HT1080 (cell line): Measurements from ENCODE around the gene TTC23L. TPM values are rescaled to one million over a fixed set of nuclear protein-coding genes. Genes with fewer than 3 reads are reported as not detected.
A peak's percentile ranks its signal among the peaks of the same experiment; 100 is the strongest.

Experiments
- DNase-seq: peaks from one replicate; pipeline ENCODE4 v3.0.0-alpha.2; 2015; ENCODE audit warnings: low read depth
- total RNA-seq: library from RNA; depleted of rRNA; stranded (reverse); fragments of >200 nt; shearing (Covaris generic); gene quantifications from 2 replicates; pipeline ENCODE4 v1.2.3, GENCODE V29; 2014

The TTC23L gene
- total RNA-seq, 1 experiment from 2014 or later: not detected

DNA sequence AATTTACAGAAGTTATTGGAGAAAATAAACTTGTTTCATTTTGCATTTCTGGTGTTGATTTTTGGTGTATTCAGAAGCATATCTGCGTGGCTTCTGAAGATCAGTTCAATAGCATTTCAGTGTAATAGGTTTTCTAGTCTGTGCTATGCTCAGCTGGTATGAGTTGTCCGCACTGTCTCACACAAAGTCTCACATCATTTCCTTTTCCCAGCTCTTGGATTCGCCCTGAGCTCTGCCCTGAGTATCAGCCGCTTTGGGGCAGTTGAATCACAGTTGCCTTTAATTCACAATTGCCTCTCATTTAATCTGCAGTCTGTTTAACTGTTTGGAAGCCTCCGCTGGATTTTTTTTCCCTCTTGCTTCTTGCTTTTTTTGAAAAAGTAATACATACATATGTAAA lies 6.4 kb upstream of the TTC23L start:
- DNase-seq: no peak

DNA sequence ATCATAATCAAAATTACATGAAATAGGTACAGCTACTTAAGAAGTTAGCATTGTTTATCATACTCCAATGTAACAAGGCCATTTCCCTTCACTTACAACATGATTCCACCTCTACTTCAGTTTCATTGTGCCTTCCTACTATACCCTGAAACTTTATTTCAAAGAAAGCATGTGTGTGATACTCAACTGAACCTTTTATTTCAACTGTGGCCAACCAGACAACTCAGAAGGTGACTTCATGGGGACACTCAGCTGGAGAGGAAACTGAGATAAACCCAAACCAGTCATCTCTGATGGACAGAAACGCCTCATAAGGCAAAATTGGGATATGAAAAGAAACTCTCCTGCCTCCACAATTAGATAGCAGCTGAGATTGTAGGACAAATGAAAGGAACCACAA lies 5.9 kb upstream of the TTC23L start:
- no peak for DNase-seq

DNA sequence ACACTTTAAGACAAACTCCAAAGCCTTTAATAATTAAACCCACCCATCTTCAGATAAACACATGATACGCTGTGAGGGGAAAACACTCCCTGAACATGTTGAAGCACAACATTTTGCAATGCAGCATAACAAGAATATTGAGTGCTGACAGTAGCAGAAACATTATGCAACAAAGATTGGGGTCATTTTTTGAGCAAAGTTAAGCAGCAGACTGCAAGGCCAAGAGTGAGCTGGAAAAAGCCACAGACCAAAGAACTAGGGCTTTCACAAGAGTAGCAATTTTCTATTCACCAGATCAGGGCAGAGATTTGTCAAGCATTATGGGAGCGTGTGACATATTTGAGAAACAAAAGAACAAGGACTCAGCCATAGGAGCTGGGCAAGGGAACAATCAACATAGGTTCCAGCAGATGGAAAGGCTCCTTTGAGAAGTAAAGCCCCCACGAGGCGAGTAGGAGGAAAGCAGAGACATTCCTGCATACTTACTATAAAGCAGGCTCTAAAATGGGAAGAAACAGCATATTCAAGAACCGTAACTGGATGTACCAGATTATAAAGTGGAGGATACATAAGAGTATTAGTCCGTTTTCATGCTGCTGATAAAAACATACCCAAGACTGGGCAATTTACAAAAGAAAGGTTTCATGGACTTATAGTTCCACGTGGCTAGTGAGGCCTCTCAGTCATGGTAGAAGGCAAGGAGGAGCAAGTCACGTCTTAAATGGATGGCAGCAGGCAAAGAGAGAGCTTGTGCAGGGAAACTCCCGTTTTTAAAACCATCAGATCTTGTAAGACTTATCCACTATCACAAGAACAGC lies 4.8 kb upstream of the TTC23L start:
- no peak for DNase-seq

DNA sequence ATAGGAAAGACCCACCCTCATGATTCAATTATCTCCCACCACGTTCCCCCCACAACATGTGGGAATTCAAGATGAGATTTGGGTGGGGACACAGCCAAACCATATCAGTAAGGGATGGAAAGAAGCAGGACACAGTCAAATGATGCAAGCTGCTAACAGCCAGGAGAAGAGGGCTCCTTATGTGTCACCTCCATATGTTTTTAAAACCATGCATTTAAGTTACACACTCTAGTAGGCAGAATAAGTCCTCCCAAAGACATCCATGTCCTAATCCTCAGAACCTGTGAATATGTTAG lies 4.2 kb upstream of the TTC23L start:
- DNase-seq: no peak

DNA sequence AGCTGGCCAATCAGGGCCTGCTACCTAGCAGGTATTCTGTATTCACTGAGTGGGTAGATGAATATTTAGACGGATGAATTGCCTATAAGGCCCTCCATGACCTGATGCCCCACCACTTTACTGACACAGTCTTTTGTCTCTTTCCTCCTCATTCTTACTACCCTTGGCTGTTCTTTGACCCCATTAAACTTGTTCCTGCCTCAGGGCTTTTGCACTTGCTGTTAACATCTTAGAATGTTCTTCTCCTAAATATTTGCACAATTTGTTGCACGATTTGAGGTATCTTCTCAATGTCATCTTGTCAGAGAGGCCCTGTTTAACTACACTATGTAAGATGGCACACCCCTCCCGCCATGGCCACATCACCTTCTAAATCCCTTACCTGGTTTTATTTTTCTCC lies 3.3 kb upstream of the TTC23L start:
- DNase-seq: no peak

DNA sequence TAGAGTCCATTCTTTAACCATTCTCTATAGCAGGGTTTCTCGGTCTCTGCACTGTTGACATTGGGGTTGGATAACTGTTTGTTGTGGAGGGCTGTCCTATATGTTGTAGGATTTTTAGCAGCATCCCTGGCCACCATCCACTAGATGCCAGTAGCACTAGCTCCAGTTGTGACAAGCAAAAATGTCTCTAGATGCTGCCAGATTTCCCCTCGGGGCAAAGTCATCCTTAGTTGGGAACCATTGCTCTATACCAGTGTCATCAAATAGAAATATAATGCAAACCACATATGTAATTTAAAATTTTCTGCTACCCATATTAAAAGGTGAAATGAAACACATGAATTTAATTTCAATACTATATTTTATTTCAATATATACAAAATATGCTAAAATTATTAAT lies 2.9 kb downstream of the TTC23L start:
- DNase-seq: no peak

DNA sequence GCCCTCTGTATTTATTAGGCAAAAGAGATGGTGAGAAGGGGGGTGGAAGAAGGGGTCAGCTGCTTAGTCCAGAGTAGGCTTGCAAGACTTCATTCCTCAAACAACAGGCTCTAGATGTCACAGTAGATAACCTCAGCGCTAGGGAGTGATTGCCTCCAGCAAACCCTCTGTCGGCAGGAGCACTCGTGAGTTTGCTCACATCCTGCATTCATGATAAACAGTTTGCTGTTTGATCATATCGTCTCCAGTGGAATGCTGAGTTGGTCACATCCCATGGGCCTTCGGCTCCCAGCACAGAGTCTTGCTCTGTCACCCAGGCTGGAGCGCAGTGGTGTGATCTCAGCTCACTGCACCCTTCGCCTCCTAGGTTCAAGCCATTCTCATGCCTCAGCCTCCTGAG lies 3.6 kb downstream of the TTC23L start:
- no peak for DNase-seq

DNA sequence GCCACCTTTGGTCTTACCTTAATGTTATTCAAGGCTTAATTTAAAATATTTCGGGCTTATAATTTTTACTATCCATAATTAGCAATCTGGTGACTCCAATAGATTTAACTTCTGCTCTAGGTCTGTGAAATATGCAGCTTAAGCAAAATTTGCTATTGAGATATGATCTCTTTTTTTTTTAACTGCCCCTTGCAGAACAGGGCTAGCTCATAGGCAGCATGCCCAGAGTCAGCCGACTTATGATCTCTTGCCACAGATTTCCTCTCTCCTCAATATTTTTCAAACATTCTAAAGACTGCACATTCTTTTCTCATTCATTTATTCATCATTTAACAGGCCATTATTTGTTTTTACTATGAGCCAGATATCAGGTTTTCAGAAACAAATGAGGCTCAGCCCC lies 4.5 kb downstream of the TTC23L start:
- no peak for DNase-seq

DNA sequence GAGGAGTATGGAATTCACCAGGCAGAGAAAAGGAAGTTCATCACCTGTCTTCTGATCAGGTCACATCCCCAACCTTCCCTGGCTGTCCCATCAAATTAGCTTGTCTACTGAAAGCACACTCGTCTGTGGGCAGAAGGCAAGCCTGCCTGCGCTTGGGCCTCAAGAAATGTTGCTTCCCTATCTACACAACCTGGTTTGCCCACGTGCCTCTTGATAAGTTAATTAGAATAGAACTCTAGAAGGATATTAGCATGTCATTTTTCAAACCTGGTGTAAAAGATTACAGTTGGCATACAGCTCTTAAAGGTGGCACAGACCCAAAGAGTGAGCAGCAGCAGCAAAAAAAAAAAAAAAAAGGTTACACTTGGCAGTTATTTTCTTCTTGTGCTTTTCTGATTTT lies 5.1 kb downstream of the TTC23L start:
- DNase-seq: no peak

DNA sequence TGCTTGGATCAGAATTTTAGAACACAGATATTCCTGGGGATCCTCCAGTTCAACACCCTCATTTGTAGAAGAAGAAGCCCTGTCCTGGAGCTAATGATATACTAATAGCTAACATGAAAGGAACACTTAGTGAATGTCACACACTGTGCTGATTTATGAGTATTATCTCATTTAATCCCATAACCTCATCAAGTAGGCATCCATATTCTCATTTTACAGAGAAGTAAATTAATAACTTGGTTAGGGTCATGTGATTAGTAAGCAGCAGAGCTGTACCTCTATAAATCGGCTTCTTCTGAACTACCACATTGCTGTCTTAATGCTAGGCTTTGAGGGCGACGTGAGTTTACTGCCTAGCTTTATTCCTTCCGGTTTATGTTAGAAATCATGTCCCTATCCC lies 6.0 kb downstream of the TTC23L start:
- no peak for DNase-seq

DNA sequence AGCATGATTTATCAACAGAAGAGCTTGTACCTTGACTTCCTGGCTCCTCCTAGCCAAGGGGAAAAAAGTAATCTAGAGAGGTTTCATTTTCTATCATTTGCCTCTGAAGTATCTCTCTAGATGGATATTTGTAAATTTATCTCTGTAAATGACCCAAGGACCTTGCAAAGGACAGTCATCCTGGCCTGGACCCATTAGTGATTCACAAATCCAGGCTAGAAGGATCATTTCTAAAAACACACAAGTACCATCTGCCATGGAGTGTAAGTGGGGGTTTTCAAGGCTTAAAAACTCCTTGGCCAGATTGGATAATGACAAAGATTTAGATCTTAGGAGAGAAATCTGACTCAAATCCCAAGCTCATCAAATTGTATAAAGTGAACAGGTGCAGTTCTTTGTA lies 8.1 kb downstream of the TTC23L start:
- no peak for DNase-seq

DNA sequence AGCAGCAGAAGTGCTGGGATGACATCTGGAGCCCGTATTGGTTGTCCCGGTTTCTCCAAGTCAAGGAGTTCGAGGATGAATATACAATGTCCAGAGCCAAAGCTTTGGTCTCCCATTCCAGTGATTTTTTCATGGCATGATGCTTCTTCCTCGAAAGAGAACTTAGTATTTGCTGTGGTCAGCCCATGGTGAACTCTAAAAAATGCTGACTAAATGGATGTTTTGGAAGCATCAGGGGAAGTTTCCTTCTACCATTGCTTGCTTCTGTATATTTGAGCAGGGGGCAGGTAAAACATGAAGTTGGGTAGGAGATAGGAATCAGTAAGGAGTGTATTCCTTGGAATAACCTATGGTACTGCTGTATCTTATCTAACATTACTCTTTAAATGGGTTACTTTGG lies 8.6 kb downstream of the TTC23L start:
- DNase-seq: no peak

DNA sequence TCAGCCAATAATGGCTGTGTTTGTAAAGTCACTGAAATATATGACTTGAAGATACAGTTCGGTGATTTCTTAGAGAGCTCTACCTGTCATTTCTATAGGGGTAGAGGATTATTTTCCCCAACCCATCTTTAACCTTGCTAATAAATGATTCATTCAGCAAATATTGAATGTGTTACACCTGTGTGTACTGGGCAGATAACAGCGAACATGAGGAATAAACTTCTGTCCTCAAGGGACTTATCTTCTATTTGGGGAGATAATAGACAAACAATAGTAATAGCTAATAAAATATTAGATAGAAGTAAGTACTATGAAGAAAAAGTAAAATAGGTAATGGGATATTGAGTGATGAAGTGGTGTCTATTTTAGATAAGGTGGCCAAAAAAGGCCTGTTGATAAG lies 9.3 kb downstream of the TTC23L start:
- no peak for DNase-seq

DNA sequence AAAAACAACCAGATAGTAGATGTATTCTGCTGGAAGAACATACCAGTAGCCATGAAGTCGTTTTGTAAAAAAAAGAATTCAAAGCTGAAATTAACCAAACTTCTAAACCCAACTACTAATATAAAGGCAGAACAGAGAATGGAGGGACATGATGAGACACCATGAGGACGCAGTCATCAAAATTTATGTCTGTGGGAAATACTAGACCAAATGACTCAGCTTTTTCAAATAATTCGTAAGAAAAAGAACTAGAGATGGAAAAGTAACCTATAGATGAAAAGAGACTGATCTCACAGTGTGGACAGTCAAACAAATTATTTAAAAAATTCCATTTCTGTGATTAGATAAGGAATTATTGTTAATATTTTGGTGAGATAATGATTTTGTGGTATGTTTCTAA lies 10.3 kb downstream of the TTC23L start:
- peak; percentile 49 for DNase-seq

DNA sequence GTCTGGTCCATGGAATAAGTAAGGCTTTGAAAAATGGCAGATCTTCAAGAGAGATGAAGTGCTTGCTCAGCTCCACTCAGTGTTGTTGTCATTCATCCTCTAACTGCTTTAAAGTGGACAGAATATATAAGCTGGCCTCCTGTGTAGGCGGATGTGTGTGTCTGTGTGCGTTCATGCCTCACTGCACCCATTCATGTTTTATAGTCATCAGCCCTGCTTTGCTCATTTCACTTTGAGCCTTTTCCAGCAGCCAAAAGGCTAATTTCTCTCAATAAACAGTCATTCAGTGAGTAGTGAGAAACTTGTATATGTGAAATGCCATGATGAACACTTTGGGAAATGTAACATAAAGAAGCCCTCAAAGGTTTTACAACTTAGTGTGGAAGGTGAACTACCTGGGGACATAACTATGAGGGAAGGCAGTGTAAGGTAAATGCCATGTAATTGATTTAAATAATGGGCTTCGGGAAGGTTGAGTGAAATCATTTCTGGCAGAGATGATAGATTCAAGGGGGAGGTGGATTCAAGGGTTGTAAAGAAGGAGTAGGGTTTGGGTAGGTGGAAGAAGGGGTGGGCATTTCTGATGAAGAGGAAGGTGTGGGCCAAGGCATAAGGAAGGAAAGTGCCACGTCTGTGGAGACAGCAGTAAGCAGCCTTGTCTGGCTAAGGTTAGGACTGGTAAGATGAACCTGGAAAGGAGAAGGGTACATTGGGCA lies 15.7 kb downstream of the TTC23L start:
- no peak for DNase-seq

DNA sequence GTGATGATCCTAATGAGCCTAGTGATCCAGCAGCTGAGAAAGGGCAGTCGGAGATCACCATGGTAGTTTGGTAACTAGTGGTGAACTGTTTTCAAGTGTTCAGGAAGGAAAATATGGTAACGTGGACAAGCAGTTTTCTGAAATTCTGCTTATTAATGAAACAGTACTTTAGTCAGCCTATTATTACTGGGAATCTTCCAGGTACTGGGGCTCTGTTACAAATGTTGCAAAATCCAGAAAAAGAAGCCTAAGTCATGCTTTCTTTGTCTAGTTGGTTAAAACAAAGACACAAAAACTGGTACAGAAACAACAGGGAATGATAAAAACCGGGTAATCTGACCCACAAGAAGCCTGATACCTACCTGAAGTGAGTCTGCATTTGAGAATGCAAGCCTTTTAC lies 18.2 kb downstream of the TTC23L start:
- DNase-seq: no peak

DNA sequence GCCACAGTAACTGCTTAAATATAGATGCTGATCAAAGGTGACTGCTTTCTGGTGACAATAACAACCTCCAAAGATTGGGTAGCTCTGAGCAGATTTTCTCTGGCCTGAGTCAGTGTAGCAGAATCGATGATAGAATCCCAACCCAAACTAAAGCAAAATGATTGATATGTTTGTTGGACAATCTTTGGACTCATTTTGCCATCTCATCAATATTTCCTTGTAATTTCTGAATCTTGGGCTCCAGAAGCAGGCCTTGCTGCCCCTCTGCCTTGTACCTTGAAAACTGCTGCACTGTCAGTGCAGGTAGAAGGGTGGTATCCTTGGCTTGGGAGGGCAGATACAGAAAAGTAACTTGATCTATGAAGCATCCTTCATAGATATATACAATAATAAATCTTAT lies 18.9 kb downstream of the TTC23L start:
- DNase-seq: no peak

DNA sequence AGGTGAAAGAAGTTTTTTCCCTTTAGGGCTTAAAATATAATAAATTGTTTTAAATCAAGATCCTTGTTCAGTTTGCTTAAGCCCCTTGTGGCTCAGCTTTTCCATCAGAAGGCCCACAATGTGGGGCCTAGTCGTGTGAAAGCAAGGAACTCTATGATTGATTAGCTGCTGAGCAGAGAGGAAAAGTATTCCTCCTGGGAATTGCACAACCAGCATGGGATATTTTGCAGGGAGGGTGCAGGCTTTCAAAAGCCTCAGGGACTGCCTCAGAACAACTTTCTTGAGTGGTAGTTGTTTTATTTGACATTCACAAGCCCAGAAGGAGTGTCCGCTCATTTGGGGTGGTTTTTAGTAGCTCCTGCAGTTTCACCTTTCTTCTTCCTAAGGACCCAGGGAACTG lies 19.8 kb downstream of the TTC23L start:
- no peak for DNase-seq

DNA sequence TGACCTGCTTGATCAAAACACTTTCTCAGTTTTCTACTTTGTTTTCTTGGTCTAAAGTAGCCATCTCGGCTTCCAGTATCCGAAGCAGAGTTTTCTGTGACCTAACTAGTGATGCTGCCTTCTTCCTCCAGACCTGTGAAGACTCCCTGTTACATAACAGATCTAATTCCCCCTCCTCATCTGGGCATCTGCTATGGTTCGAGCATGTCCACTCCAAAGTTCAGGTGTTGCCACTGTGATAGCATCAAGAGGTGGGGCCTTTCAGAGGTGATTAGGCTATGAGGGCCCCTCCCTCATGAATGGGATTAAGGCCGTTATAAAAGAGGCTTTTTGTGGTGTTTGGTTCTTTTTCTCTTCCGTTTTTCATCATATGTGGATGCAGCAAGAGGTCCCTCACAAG lies 20.3 kb downstream of the TTC23L start:
- no peak for DNase-seq

DNA sequence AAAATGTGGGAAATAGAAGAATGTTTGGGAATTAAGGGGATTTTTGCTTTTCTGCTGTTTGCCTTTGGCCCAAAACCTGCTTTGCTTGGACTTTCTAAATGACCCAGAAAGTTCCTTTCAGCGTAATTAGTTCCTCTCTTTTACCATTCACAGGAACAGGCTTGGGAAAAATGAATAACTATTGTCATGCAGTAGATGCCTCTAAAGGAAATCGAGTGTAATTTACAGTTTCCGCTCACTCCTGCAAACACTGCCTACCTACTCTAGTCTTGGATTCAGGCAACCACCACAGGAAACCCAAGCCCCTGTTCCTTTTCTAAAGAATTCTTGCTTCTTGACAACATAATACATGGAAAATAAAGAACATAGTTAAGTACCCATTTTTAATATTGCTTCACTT lies 25.0 kb downstream of the TTC23L start:
- no peak for DNase-seq

DNA sequence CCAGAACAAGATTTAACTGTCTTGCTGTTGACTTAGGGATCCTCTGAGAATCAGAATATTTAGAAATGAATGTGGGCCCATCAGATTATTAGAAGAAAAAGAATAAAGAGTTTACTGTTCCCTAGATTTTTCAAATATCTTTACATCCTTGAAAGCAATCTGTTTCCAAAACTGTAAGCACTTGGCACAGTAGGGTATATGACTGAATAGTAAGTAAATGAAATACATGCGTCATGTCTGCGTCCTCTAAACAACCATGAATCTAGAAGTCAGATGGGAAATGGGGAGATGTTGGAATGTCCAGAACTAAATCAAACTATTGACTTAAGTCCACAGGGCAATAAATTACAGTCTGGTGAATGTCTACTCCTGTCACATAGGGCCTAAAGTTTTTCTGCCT lies 26.1 kb downstream of the TTC23L start:
- DNase-seq: no peak

DNA sequence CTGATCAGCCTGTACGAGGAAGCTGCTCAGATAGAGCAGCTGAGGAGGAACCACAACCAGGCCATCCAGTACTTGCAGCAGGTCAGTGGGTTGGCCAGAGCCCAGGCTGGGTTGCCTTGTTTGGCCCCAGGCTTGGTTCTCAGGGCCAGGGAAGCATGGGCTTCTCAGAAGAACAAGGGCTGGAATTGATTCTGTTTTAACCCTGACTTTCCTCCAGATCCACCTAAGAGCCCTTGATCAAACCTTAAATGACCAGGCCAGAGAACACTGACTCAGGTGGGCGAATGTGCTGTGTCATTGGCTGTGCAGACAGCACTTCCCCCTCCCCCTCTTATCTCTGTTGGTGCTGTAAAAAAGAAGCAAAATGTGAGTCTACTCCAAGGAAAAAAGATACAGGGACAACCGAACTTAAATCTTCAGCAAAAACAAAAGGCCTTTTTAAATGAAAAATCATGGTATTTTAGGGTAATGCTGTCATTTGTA lies 28.1 kb downstream of the TTC23L start:
- DNase-seq: no peak

DNA sequence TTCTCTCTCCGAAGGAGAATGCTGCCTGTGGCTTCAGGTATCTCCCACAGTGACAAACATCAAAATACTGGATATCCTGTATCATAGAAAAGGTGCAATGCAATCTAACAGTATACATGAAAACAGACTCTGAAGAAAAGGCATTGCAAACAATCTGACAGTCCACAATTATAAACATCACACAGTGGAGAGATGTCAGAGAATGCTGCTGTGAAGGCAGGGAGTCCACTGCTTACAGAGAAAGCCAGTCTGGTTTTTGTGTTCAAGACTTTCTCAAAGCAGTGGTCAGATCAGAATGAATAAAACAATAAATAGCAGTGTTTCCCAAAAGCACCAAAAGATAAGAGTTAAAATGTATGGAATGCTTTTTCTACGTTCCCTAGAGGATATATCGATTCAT lies 28.7 kb downstream of the TTC23L start:
- DNase-seq: no peak
